H54 (cell line): ENCODE measurements around the gene SCGB1C1.
"Not testable (repeated sequence)": the region's sequence is repeated elsewhere in the genome, so short reads cannot be mapped to it uniquely, and the experiment has no call there.

Experiments used
- DNase-seq: peaks from one replicate; pipeline ENCODE4 v3.0.0; 2011; ENCODE audit warnings: low spot score, mixed read lengths; ENCODE audit not compliant: insufficient read length
- FAIRE-seq: peaks from 3 replicates; lab custom pipeline; 2011; peaks lifted over from hg19 to GRCh38; lab: Jason Lieb, UNC
- POLR2A ChIP-seq: IDR thresholded peaks from 2 replicates; pipeline ENCODE4 v1.6.1; 2011; ENCODE audit warnings: low read depth, mild to moderate bottlenecking, low read length

SCGB1C1 gene

DNA sequence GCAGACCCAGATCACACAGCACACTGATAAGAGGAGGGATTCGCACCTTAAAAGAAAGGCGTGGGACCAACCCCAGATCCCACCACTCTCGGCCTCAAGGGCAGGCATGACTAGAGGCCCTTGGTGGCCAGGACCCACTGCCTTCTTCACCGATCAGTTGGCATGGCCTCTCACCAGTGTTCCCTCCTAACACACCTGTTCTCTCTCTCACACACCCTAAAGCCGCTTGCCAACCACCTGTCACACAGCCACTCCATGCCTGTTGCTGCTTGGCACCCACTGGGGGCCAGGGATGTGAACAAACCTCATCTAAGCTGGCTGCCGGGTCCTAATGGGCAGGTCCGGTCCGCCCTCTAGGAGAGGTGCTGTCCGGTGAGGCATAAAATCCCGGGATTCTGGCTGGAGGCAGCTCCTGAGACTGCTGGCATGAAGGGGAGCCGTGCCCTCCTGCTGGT lies at the start of gene SCGB1C1:
SCGB1C1 (plus strand) TSS at position 405 of the 455 bp plus-strand sequence; CDS start at position 427, 22 bp downstream.
- not testable (repeated sequence) for DNase-seq, FAIRE-seq

DNA sequence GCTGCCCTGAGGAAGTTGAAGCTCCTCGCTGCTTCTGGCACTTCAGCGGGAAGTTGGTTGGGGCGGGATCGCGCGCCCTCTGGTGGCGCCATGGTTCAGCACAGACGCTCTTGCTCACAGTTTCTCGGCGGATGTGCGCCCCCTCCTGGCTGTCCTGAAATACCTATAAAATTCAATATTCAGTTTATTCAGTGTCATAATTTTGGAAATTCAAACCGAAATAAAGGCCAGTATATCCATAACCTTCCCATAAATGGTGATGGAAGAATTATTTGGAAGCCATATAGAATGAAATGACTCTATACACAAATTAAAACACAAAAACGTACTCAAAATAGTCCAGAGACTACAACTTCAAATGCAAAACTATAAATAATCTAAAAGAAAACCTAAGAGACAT lies 12.6 kb upstream of the SCGB1C1 start:
- not testable (repeated sequence) for FAIRE-seq, DNase-seq

DNA sequence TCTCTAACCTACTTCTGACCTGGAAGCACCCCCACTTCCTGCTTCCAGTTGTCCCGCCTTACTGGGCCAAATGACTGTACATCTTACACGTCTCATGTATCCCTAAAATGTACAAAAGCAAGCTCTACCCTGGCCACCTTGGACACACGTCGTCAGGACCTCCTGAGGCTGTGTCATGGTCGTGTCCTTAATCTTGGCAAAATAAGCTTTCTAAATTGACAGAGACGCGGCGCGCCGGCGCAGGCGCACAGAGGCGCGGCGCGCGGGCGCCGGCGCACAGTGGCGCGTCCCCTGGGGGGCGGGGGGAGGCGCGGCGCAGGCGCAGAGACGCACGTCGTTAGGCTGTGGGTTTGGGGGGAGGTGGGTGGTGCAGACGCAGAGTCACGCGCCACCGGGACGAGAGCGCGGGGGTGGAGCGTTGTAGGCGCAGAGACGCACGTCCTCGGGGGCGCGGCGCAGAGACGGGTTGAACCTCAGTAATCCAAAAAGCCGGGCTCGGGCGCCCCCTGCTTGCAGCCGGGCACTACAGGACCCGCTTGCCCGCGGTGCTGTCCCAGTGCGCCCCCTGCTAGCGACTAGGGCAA lies 3.6 kb upstream of the SCGB1C1 start:
- not testable (repeated sequence) for FAIRE-seq

DNA sequence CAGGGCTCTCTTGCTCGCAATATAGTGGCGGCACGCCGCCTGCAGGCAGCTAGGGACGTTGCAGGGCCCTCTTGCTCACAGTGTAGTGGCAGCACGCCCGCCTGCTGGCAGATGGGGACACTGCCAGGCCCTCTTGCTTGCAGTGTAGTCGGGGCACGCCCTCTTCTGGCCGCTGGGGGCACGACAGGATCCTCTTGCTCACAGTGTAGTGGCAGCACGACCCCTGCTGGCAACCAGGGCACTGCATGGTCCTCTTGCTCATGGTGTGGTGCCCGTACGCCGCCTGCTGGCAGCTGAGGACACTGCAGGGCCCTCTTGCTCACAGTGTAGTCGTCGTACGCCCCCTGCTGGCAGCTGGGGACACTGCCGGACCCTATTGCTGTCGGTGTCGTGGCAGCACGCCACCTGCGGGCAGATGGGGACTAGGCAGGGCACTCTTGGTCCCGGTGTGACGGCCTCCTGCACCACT lies 3.0 kb upstream of the SCGB1C1 start:
- not testable (repeated sequence) for DNase-seq, FAIRE-seq

More for the DNA sequence above, 3.6 kb upstream of the SCGB1C1 start:
- not testable (repeated sequence) for DNase-seq

DNA sequence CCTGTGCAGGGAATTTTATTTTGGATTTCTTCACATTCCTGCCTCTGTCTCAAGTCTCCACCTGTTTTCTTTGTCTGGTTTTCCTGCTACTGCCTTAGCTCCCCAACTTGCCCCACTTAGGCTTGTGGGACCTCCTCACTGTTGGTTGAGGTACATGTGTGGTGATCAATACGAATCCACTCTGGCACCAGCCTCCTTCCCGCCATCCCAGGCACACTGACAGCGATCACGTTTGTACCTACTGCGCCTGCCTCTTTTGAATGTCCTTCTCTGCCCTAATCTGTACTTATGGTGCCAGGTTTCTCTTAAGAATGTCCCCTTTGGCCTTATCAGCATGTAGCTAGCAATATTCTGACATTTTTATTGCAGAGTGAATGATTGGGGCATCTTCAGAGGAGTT lies 2.3 kb upstream of the SCGB1C1 start:
- FAIRE-seq, DNase-seq: not testable (repeated sequence)

DNA sequence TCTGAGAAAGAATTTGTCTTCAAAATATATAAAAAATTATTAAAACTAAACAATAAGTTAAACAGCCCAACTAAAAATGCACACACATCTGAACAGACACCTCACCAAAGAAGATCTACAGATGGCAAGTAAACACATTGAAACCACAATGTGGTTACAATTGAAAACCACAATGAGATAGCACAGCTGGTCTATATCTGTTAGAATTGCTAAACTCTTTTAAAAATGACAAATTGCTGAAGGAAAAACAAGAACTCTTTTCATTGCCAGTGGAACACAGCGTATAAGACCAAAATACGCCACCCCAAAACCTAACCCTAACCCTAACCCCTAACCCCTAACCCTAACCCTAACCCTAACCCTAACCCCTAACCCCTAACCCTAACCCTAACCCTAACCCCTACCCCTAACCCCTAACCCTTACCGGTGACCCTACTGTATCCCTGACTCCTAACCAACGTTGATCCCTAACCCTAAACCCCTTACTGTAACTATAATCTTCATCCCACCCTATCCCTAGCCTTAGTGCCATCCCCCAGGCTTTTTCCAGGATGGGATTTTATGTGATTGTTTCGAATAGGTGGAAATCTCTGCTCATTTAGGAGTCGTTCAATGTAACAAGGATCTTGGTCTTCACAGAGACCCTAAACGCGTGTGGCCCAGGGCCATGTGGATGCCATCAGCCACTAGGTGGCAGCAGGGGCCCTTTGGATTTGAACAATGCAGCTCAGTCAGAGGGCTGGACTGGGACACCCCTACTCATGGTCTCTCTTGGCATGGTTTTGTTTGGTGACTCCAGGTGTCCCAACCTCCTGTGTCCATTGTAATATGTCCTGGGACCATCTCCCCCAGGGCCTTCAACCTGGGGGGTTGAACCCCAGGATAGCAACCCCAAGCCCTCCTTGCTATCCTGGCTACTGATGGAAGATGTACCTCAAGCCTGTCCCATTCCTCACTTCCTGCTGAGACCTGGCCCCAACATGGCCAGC lies 1.1 kb upstream of the SCGB1C1 start:
- peak; percentile 20 for FAIRE-seq
- not testable (repeated sequence) for DNase-seq

DNA sequence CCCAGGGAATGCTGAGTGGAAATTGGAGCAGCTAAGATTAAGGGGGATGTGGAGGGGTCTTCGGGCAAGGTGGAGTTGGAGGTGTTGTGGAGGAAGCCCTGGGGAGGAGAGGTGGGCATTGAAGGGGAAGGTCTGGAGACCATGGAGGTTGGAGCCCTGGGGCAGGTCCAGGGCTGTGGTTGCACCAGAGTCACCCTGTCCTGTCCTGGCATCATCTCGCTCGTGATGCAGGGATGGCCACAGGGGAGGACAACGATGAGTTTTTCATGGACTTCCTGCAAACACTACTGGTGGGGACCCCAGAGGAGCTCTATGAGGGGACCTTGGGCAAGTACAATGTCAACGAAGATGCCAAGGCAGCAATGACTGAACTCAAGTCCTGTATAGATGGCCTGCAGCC lies 603 bp downstream of the SCGB1C1 start:
- DNase-seq, FAIRE-seq: not testable (repeated sequence)

DNA sequence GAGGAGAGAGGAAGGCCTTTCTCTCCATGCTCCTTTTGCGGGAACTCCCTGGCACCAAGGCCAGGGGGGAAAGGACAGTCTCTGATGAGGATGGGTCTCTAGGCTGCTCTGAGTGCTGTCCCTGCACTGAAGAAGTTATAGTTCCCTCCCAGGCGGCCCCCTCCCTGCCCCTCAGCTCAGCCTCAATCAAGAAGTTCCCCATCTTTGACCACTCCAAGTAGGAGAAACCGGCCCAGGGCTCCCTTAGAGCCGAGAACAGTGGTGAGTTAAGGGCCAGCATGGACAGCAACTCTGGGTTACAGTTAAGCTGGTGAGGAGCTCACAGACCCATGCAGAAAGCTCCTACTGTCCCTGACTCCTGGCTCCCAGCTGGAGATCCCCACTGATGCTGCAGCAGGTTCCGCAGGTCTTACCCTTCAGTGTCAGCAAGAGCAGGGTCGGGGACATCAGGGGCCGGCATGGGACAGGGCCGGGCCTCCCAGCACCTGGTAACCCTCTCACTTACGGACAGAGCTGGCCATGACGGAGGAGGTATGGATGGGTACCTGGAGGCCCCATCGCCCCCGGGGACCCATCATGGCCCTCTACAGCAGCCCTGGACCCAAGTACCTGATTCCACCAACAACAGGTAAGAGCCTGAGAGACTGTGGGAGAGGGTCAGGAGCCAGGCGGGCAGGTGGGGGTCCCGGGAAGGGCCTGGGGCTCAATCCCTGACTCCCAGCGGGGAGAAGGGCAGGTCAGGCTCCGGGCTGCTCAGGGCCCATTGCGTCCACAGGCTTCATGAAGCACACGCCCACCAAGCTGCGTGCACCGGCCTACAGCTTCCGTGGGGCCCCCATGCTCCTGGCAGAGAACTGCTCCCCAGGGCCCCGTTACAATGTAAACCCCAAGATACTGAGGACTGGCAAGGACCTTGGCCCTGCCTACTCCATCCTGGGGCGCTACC lies 4.2 kb downstream of the SCGB1C1 start:
- no peak for FAIRE-seq
- TF ChIP-seq POLR2A = no peak

DNA sequence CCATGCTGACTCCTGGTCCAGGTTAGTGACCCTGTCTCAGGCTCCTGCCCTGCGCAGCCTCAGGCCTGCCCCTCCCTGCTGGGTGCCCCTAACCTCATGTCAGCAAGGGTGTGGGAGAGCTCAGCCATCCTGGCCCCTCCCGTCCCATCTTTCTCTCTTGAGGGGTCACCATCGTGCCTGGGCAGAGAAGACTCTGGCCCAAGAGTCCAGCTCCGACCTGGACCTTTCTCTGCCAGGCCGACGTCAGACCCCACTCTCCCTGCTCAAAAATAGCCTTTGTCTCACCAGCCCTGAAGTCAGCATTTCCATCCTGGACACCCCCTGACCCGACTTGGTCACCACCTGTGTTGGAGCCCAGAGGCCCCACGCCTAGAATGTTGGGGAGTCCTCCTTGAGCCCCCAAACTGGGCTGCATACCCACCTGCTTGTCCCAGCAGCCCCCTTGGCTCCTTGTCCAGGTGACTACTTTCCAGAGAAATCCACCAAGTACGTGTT lies 4.9 kb downstream of the SCGB1C1 start:
- no peak for TF ChIP-seq POLR2A
- FAIRE-seq = no peak
- DNase-seq = no peak

More for the DNA sequence above, 4.2 kb downstream of the SCGB1C1 start:
- no peak for DNase-seq

DNA sequence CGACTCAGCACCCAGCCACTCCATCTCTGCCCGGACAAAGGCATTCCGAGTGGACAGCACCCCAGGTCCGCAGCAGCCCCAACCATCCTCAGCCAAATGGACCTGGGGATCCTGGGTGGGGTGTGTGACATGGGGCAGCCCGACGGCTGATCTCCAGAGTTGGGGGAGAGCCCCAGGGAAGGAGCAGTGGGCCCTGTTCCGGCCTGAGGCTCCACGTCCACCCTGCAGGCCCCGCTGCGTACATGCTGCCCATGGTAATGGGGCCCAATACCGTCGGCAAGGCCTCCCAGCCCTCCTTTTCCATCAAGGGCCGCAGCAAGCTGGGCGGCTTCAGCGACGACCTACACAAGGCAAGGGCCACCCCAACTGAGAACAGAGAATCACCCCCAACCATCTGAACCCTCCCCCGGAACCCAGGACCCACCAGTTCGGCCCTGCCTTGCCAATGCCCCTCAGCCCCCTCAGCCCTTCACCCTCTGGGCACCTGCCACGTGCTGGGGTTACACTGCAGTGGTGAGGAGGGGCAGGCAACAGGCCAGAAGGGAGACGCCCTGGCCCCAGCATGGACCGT lies 5.4 kb downstream of the SCGB1C1 start:
- no peak for DNase-seq
- no peak for FAIRE-seq
- TF ChIP-seq POLR2A = no peak

DNA sequence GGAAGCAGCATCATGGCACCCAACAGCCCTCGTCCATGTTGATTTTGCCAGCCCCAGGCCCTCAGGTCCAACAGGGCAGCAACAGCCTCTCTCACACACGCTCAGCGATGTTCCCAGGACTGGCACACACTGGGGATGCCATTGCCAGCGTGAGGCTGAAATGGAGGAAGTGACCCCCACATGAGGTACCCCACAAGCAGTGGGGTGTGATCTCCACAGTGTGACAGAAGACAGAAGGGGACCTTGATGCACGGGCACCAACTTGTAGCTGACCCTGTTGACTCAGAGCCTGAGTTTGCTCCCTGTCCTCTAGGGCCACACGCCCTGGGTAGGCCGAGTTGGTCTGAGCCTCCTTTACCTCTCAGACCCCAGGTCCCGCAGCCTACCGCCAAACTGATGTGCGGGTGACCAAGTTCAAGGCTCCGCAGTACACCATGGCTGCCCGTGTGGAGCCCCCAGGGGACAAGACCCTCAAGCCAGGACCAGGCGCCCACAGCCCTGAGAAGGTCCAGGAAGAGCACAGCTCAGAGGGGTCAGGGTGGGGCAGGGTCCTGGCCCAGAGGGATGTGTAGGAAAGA lies 6.2 kb downstream of the SCGB1C1 start:
- DNase-seq (no peak), FAIRE-seq (no peak)

DNA sequence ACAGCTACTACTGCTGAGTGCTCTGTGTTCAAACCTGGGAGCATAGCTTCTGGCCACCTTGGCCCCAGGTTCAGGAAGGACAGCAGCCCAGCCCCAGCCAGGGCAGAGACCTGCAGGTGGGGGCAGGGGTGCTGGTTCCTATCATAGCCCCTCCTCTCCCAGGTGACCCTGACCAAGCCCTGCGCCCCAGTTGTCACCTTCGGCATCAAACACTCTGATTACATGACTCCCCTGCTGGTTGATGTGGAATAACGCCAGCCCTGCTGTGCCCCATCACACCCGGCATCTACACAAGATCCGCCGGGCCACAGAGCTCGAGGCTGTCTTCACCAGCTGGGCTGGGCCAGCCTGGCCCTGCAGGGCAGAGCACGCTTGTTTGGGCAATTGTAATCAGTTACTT lies 6.9 kb downstream of the SCGB1C1 start:
- no peak for DNase-seq
- no peak for FAIRE-seq

More for the DNA sequence above, 6.2 kb downstream of the SCGB1C1 start:
- TF ChIP-seq POLR2A = 0 out of 2 replicates have a peak, but pooled peaks have one; percentile 6

More for the DNA sequence above, 6.9 kb downstream of the SCGB1C1 start:
- no peak for TF ChIP-seq POLR2A
